Chondrocyte (in vitro differentiated cells): ENCODE results near the gene RFC2. TPM values are rescaled to one million over a fixed set of nuclear protein-coding genes. Genes with fewer than 3 reads are reported as not detected.

Experiments used
- DNase-seq: peaks from one replicate; pipeline ENCODE4 v3.0.0; 2021; ENCODE audit warnings: mixed read lengths, low spot score
- H3K27ac Mint-ChIP-seq: one replicate; pipeline ENCODE4 v1.8.0; 2021; ENCODE audit warnings: mild to moderate bottlenecking, moderate library complexity, mixed read lengths; ENCODE audit not compliant: unreplicated experiment
- H3K27me3 Mint-ChIP-seq: 2 replicates; pipeline ENCODE4 v1.8.0; 2021; ENCODE audit warnings: low read depth, mixed read lengths
- H3K36me3 Mint-ChIP-seq: 2 replicates; pipeline ENCODE4 v1.8.0; 2021; ENCODE audit warnings: low read depth, mixed read lengths
- H3K4me1 Mint-ChIP-seq: 2 replicates; pipeline ENCODE4 v1.8.0; 2021; ENCODE audit warnings: low read depth, mild to moderate bottlenecking, mixed read lengths
- H3K4me3 Mint-ChIP-seq: one replicate; pipeline ENCODE4 v1.8.0; 2021; ENCODE audit warnings: mild to moderate bottlenecking, moderate library complexity, mixed read lengths; ENCODE audit not compliant: unreplicated experiment
- H3K9me3 Mint-ChIP-seq: 2 replicates; pipeline ENCODE4 v1.8.0; 2021; ENCODE audit warnings: low read depth, mixed read lengths
- CTCF ChIP-seq: fragments of 200-600 bp; sonication (generic); IDR thresholded peaks from 2 replicates; pipeline ENCODE4 v1.5.0; 2021; ENCODE audit warnings: antibody characterized with exemption, mild to moderate bottlenecking, moderate library complexity
- total RNA-seq: library from RNA; stranded (reverse); gene quantifications from 3 replicates; pipeline ENCODE4 v1.2.1, GENCODE V29; 2021

The RFC2 gene
- total RNA-seq, 1 donor from 2014 or later: 11.0 TPM

GRCh38 chr7:74287303-74288033, 33.3 kb upstream of the RFC2 start:
- no peak overlapping the region for H3K4me3 Mint-ChIP-seq
- DNase-seq: no peak
- no peaks in the 10 kb centered on the region for H3K9me3 Mint-ChIP-seq
- peaks cover 22% of the 10 kb centered on the region for H3K4me1 Mint-ChIP-seq
- H3K27me3 Mint-ChIP-seq: no peaks in the 10 kb centered on the region
- TF ChIP-seq CTCF: no peak
- no peak overlapping the region for H3K27ac Mint-ChIP-seq
- H3K36me3 Mint-ChIP-seq: no peaks in the 10 kb centered on the region

- DNase-seq: no peak
- no peak overlapping the region for H3K4me3 Mint-ChIP-seq
Observed at GRCh38 chr7:74286131-74286530, 31.9 kb upstream of the RFC2 start.

GRCh38 chr7:74284781-74285259, 30.6 kb upstream of the RFC2 start:
- Mint-ChIP-seq H3K36me3 (no peaks in the 10 kb centered on the region), H3K27me3 (no peaks in the 10 kb centered on the region), H3K4me3 (no peak overlapping the region), H3K27ac (no peak overlapping the region), H3K9me3 (no peaks in the 10 kb centered on the region), H3K4me1 (peaks cover 26% of the 10 kb centered on the region)
- no peak for TF ChIP-seq CTCF
- no peak for DNase-seq

More at GRCh38 chr7:74286131-74286530, 31.9 kb upstream of the RFC2 start:
- Mint-ChIP-seq H3K4me1 (peaks cover 19% of the 10 kb centered on the region), H3K36me3 (no peaks in the 10 kb centered on the region), H3K27ac (no peak overlapping the region), H3K27me3 (no peaks in the 10 kb centered on the region), H3K9me3 (no peaks in the 10 kb centered on the region)
- TF ChIP-seq CTCF: no peak

- Mint-ChIP-seq H3K4me3 (no peak overlapping the region), H3K4me1 (peaks cover 31% of the 10 kb centered on the region), H3K27ac (no peak overlapping the region), H3K9me3 (no peaks in the 10 kb centered on the region), H3K36me3 (no peaks in the 10 kb centered on the region), H3K27me3 (no peaks in the 10 kb centered on the region)
- TF ChIP-seq CTCF: no peak
- DNase-seq: no peak
Observed at GRCh38 chr7:74283858-74284447, 29.8 kb upstream of the RFC2 start.

- Mint-ChIP-seq H3K4me3 (no peak overlapping the region), H3K27ac (no peak overlapping the region), H3K9me3 (no peaks in the 10 kb centered on the region), H3K27me3 (no peaks in the 10 kb centered on the region), H3K36me3 (no peaks in the 10 kb centered on the region), H3K4me1 (peaks cover 29% of the 10 kb centered on the region)
- DNase-seq: no peak
- no peak for TF ChIP-seq CTCF
Observed at GRCh38 chr7:74282748-74283459, 28.7 kb upstream of the RFC2 start.
